ENCODE measurements around the gene EIF4G3. TPM values are rescaled to one million over a fixed set of nuclear protein-coding genes. Genes with fewer than 3 reads are reported as not detected.

Gene EIF4G3
- total and polyA plus RNA-seq, 2 donors (not counting 1 experiment from before 2014, with no cell fraction given), result 33.6 to 76.0 TPM

DNA sequence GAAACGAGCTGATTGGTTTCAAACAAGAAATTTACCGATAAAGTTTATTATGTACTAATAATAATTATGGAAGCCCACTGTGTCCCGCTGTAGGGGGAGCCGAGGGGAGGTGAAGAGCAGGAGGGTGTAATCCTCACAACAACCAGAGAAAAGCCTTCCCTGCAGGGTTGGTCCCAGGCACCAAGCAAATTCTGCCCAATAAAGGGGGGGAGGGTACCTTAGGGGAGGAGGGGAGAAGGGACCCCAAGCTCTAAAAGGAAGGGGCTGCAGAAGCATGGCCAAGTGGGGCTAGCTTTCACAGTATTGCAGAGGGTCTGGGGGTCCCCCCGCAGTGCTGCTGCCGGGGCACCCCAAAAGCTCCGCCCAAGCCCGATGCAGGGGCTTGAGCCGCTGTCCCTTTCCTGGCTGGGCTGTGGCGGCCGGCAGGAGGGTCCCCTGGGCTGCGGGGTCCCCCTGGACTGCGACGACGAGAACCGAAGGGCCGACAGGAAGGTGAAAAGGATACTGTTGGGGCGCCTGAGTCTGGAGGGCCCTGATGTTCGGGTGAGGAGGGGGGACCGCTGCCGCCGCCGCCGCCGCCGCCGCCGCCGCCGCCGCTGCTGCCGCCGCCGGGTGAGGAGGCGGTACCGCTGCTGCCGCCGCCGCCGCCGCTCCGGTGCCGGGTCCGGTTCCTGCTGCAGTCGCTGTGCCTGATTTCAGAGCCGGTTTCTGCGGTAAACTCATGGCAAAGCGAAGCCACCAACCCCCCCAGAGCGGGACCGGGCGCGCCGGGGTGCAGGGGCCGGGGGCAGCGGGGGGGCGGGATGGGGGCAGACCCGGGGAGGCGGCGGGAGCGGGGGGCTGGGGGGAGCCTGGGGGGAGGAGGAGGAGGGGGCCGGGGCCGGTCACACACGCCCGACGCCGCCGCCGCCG, 771 bp downstream of the EIF4G3 start:
- POLR2A ChIA-PET, result interaction anchor here (0.7 kb wide), 1 partner anchor 96 kb away, joined by 3 read pairs; no protein-coding TSS in a partner anchor
- Histone ChIP-seq H4K20me1 (ENCODE audit: control insufficient read depth, insufficient read depth, low read length, poor library complexity, severe bottlenecking) (no peaks in the 10 kb centered on the region), H3K9ac (ENCODE audit: low read length) (peak overlapping the region; percentile 88), H3K9me3 (ENCODE audit: control extremely low read depth in 1 of 3, control insufficient read depth in 2 of 3, insufficient read depth in 1 of 3, low read length in 2 of 3) (no peaks in the 10 kb centered on the region), H2AFZ (ENCODE audit: insufficient read depth, low read depth, low read length, poor library complexity, severe bottlenecking) (peak overlapping the region; percentile 72), H3K4me3 (ENCODE audit: control extremely low read depth in 1 of 5, extremely low read depth in 1 of 5, insufficient read depth in 1 of 5, low read depth in 2 of 5, low read length in 4 of 5) (peak overlapping the region; percentile 76 to 96 (median 83)), H3K4me2 (replicated peaks; ENCODE audit: low read depth, low read length, poor library complexity, severe bottlenecking) (peak overlapping the region; percentile 86), H3K36me3 (replicated peaks in 1 of 2; ENCODE audit: control extremely low read depth in 1 of 2, control insufficient read depth in 1 of 2, extremely low read depth in 1 of 2, insufficient read depth in 2 of 2, low read length in 1 of 2) (peaks cover 0 to 3% of the 10 kb centered on the region in 2 experiments), H3K4me1 (ENCODE audit: control insufficient read depth in 2 of 2, insufficient read depth in 2 of 2, low read length in 2 of 2) (peaks cover 16 to 23% of the 10 kb centered on the region in 2 donors), H3K27me3 (replicated peaks in 1 of 4; ENCODE audit: control extremely low read depth in 1 of 4, control insufficient read depth in 3 of 4, insufficient read depth in 4 of 4, low read length in 3 of 4) (no peaks in the 10 kb centered on the region), H3K27ac (ENCODE audit: low read length in 2 of 2) (peak overlapping the region; percentile 67 to 73), H3K79me2 (ENCODE audit: control insufficient read depth, insufficient read depth, low read length) (peaks cover 31% of the 10 kb centered on the region)
- CTCF ChIA-PET, result interaction anchor here (1.9 to 2.8 kb wide), 2 partner anchors 8 to 19 kb away, joined by 4 to 18 read pairs; no protein-coding TSS in a partner anchor
- DNase-seq (peak; percentile 73), ATAC-seq (ENCODE audit: low read depth) (peak; percentile 4)
- intact Hi-C loops (cut with micrococcal nuclease), result loop anchor here (1.0 to 5.0 kb wide), 3 partner anchors 118 to 1294 kb away; partner anchors contain the start of genes HP1BP3 and OTUD3
- H3K27me3 Mint-ChIP-seq, result no peaks in the 10 kb centered on the region
- H3K9me3 Mint-ChIP-seq (ENCODE audit: insufficient read depth), result no peaks in the 10 kb centered on the region
- no peak for TF ChIP-seq EZH2 (IDR thresholded peaks at IDR 0.05; ENCODE audit: borderline replicate concordance, insufficient read depth, low read depth, low read length, poor library complexity, severe bottlenecking)
- TF ChIP-seq, protein P1, sequence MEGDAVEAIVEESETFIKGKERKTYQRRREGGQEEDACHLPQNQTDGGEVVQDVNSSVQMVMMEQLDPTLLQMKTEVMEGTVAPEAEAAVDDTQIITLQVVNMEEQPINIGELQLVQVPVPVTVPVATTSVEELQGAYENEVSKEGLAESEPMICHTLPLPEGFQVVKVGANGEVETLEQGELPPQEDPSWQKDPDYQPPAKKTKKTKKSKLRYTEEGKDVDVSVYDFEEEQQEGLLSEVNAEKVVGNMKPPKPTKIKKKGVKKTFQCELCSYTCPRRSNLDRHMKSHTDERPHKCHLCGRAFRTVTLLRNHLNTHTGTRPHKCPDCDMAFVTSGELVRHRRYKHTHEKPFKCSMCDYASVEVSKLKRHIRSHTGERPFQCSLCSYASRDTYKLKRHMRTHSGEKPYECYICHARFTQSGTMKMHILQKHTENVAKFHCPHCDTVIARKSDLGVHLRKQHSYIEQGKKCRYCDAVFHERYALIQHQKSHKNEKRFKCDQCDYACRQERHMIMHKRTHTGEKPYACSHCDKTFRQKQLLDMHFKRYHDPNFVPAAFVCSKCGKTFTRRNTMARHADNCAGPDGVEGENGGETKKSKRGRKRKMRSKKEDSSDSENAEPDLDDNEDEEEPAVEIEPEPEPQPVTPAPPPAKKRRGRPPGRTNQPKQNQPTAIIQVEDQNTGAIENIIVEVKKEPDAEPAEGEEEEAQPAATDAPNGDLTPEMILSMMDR (IDR thresholded peaks at IDR 0.05), result no peak
- peaks cover 36% of the 10 kb centered on the region for H3K4me1 Mint-ChIP-seq
- H3K27ac Mint-ChIP-seq, result peak overlapping the region; percentile 88
- peak overlapping the region; percentile 87 for H3K4me3 Mint-ChIP-seq
- 1% methylated on average over 39 of the region's 69 CpGs for WGBS (ENCODE audit: insufficient coverage)
